H54 (cell line): ENCODE data around the gene RALGPS1.

Experiments used
- DNase-seq: peaks from one replicate; pipeline ENCODE4 v3.0.0; 2011; ENCODE audit warnings: low spot score, mixed read lengths; ENCODE audit not compliant: insufficient read length
- FAIRE-seq: peaks from 3 replicates; lab custom pipeline; 2011; peaks lifted over from hg19 to GRCh38; lab: Jason Lieb, UNC
- POLR2A ChIP-seq: IDR thresholded peaks from 2 replicates; pipeline ENCODE4 v1.6.1; 2011; ENCODE audit warnings: low read depth, mild to moderate bottlenecking, low read length

RALGPS1 gene

DNA sequence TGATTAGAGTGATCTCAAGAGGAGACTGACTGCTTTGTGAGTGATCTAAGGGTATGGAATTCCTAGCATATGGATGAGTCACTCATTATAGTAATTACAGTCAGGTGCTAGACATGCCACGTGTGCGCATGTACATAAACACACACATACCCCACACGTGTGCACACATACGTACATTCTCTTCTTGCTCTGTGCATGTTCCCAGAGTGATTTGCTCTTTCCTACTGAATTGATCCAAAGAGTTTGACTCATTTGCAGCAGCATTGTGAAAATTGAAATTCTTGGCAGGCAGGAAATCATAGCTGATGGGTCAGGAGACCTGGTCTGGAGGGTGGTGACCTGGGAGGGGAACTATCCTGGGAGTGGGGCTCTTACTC, 144.1 kb downstream of the RALGPS1 start:
- FAIRE-seq (no peak), DNase-seq (no peak)
- TF ChIP-seq POLR2A = no peak

DNA sequence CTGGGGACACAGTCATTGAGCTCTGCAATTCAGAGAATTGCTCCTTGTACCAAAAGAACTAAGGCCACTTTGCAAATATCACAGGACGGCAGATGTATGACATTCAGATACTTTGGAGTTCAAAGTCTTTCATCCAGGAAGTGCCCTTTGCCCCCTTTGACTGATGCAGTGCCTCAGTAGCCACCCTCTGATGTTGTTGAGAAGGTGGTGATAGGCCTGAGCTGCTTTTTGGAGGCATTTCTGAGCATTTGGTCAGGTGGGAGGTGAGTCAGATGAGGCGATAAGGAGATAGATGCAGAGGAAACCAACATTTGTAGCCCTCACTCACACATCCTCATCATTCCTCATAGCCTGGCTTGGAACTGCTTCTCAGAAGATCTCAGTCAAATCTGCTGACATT, 144.4 kb downstream of the RALGPS1 start:
- no peak for FAIRE-seq
- DNase-seq = no peak
- TF ChIP-seq POLR2A = no peak

DNA sequence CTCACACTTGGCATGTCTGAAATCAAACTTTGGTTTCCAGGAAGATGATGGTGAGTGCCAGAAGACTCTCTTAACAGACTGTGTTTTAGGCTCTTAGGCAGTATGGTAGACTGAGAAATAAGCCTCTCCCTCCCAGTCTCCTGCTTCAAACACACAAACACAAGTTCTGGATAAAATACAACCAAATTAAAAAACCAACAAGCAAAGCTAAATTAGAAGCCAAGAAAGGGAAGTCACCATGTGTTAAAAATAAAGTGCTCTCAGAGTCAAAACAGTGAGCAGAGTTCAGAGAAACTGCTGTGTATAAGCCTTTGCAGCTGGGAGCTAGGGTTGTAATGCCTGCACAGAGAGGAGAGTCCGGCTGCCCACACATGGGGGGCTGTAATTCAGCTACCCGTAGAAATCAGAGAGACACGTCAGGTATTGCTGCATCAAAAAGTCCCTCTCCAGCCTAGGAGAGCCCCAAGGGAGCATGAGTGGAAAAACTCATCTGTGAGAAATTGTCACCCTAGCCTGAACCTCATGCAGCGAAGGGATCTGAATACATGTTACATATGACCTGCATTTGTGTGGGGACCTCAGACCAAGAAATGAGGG, 145.3 kb downstream of the RALGPS1 start:
- DNase-seq (no peak), FAIRE-seq (no peak)

DNA sequence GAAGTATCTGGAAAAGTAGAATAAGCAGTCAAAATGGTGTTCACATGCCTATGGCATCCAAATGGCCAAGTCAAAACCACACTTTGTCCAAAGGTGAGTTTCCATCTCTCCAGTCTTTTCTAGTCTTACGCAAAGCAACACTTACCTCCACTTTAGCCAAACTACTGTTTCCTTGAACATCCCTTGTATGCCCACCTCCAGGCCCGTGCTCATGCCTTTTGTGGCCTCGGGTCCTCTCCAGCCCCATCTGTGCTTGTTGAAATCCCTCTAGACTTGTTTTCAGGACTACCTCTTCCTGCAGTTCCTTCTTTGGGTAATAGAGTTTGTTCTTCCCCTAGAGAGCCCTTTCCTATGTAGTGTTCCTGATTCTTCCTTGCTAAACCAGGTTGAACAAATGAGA, 146.8 kb downstream of the RALGPS1 start:
- TF ChIP-seq POLR2A = no peak
- DNase-seq = no peak
- FAIRE-seq = no peak

More for the DNA sequence above, 145.3 kb downstream of the RALGPS1 start:
- TF ChIP-seq POLR2A = no peak

DNA sequence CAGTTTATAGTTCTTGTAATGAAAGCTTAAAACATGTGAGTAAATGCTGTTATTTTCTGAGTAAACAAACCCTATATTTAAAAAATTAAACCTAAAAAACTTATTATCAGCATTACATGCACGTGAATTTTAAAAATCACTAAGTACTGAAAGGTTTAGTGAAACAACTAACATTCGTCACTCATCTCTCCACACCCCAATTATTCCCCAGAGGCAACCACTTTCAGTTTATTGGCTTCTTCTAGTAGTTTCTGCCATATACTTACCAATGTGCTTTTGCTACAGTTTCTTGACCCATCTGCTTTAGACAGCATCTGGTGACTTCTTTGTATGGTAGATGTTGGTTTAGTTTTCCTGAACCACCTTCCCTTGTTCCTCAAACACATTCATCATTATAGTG, 149.8 kb downstream of the RALGPS1 start:
- DNase-seq = no peak

DNA sequence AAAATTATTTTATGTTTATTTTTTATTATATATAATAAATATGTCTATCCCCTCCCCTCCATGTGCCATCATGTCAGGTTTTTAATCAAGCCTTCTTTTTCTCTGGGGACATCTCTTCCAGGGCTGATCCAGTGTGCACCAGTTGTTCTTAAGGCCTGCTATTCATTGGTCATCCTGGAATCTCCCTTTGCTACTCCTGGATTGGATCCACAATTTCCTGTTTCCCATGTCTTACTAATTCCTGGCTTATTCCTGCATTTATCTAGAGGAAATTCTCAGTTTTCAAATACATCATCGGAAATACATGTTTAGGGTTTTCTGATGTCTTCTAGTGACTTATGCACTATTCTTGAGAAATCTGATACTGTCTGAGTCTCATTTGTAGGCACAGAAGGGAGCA, 151.0 kb downstream of the RALGPS1 start:
- DNase-seq = no peak

More for the DNA sequence above, 149.8 kb downstream of the RALGPS1 start:
- no peak for FAIRE-seq
- TF ChIP-seq POLR2A = no peak

DNA sequence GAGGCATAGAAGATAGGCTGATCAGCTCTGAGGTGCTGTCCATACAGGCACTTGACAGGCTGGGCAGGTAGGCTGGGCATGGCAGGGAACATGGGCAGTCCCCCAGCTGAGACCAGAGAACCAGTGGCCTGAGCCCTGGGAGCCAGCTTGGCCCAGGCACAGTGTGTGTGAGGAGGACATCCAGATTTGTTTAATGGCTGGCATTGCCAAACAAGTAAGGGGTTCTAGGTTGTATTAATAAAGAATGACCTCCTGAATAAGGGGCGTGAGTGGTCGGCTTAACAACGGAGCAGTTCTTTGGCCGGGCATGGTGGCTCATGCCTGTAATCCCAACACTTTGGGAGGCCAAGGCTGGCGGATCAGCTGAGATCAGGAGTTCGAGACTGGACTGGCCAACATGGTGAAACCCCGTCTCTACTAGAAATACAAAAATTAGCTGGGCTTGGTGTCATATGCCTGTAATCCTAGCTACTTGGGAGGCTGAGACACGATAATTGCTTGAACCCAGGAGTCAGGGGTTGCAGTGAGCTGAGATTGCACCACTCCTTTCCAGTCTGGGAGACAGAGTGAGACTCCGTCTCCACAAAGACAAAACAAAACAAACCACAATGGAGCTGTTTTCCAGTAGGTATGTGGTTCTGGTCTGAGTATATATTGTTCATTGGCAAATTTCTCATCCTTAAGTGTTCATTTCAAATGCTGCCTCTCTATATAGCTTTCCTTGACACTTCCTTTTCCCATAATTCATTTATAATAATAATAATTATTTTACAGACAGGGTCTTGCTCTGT, 151.7 kb downstream of the RALGPS1 start:
- no peak for FAIRE-seq
- no peak for DNase-seq
- TF ChIP-seq POLR2A = no peak

More for the DNA sequence above, 151.0 kb downstream of the RALGPS1 start:
- no peak for TF ChIP-seq POLR2A
- FAIRE-seq = peak; percentile 69

DNA sequence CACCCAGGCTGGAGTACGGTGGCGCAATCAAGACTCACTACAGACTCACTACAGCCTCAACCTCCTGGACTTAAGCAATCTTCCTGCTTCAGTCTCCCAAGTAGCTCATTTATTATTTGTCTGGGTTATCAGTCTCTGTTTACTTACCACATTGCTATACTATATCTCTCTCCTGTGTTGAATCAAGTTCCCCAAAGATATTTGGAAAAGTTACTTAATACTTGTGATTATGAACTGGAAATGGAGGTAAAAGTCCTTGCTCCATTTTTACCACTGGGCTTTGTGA, 152.2 kb downstream of the RALGPS1 start:
- DNase-seq = no peak
- no peak for TF ChIP-seq POLR2A
- no peak for FAIRE-seq

DNA sequence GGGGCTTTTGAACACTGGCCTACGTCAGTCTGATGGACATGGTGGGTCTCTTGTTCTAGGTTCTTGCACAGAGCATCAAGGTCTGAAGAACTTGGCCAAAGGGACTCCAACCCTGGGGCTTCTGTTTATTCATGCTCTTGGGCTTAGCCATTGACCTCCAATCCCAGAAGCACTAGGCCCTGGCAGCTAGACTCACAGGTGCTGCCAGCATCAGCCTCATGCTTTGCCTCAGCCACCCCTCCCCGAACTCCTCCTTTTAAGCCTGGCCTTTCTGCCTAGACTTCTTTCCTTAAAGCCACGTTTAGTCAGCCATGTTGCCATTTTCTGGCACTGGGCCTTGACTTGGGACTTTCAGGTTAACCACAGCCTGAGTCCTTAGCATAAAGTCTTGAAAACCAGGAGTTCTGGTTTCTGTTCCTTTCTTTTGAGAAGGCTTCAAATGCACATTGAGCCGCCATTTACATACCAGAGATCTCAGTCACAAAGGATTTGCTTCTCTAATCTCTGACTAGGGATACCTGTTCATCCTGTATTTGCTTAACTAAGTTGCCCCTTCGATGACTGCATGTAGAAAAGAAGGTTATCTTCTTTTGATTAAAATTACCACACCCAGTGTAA, 153.1 kb downstream of the RALGPS1 start:
- FAIRE-seq (no peak), DNase-seq (no peak)
- no peak for TF ChIP-seq POLR2A

DNA sequence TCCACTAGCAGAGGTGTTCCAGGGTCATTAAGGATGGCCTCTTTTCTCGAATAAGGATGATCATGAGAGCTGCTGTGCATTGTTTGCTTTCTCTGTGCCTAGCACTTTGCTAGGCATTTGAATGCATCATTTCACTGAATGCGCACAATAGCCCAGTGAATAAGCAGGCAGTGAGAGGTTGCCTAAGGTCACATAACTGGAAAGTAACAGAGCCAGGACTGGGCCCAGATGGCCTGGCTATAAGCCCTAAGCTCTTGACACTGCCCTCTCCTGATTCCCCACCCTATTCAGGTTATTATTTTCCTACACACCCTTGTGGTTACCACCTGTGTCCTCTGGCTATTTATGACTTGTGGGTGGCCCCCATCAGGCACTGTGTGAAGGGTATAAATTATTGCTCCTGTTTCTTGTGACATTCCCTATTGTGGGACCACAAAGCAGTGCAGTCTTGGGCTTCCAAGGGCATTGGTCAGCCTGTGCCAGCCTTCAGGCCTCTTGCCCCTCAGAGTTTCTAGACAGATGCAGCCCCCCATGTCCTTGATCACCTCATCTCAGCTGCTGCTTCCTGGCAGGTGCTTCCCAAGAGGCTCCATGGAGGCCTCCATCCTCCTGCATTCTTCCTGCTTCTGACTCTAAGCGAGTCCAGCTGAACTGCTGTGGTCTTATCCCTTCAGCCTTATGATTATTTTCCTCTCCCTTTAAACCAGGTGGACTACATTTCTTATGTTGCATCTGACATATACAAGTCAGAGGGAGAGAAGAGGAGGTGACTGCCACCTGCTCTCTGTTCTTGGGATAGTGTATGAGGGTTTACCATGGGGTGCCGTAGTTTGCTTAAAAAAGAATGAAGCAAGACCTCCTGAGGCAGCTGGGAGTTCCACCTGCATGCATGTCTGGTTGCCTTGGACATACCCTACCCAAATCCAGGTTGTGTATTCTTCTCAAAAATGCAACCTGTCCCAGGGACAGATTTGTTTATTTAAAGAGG, 160.3 kb downstream of the RALGPS1 start:
- FAIRE-seq (no peak), DNase-seq (no peak)

DNA sequence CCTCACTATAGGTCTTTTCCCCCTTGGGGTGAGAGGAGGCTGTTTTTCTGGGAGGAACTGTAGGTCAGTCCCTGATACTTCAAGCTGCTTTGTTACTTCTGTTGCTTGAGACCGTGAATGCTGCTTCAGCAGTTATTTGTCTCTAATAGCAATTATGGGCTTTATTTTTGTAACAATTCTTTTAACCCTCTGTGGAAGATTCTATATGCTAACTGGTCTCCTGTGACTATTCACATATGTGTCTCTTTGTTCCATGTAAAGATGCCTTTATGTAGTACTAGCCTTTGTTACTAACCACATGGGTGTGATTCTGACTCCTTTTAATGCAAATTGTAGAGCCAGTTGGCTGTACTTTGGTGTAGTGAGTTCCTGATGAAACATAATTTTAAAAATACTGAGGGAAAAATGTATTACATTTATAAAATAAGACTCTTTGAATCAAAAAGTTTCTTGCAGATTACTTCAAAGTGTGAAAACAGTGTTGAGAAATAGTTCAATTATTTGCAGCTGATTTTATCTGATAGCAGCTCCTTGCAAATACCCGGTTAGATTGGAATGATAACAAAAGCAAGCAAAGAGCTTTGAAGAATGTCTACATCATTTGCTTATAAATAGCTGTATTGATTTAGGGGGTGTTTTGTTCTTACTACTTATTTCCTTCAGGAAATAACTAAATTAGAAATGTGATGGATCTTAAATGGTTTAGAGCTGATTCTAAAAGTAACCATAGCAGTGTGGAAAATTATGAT, 161.2 kb downstream of the RALGPS1 start:
- no peak for TF ChIP-seq POLR2A
- no peak for FAIRE-seq
- DNase-seq = no peak

More for the DNA sequence above, 160.3 kb downstream of the RALGPS1 start:
- TF ChIP-seq POLR2A = no peak

DNA sequence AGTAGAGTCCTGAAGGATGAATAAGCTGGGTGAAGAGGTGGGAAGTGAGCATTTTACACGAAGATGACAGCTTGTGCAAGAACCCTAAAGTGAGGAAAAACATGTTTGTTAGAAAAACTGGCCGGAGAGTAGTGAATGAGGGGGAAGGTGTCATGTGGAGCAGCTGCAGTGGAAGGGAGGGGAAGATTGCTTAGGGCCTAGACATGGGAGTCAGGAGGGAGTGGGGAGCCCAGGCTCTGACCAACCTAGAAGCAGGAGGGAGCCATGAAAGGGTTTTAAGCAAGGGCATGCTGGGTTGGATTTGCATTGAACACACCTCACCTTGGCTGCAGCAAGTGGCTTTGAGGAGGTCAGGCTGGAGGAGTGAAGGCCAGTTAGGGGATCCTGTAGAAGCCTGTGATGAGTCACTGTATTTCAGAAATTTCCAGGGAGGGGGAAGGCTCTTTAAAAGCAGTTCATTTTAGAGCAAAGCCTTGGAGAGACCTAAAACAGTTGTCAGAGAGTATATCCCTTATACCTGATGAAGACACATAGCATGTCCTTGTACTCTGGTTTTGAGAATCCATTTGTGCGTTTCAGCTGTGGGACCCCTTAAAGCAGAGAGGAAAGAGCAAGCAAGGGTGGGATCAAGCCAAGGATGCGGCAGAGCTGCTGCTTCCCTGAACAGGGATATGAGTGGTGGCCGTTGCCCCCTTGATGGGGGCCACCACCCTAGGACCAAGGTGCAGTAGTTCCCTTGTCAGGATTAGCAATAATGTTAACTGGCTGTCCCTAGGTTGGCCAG, 162.5 kb downstream of the RALGPS1 start:
- DNase-seq (peak; percentile 48), FAIRE-seq (peak; percentile 33)
- no peak for TF ChIP-seq POLR2A
